Erythroblast (primary cell): ENCODE data around the gene PTPRU.

Source experiments
- GATA1 ChIP-seq: IDR thresholded peaks from 2 replicates; pipeline ENCODE4 v1.6.1; 2011; ENCODE audit warnings: low read depth, mild to moderate bottlenecking, control low read depth, low read length, moderate library complexity
- POLR2A ChIP-seq: IDR thresholded peaks from 2 replicates; pipeline ENCODE4 v1.6.1; 2011; ENCODE audit warnings: mild to moderate bottlenecking, low read length

GRCh38 chr1:29311352-29312030, 75.2 kb downstream of the PTPRU start:
- TF ChIP-seq POLR2A (no peak), GATA1 (no peak)
